Neutrophil (primary cell): ENCODE data around the gene SH3D19.
"Not testable (repeated sequence)": the region's sequence is repeated elsewhere in the genome, so short reads cannot be mapped to it uniquely, and the experiment has no call there.

Experiments
- H3K27ac ChIP-seq: fragments of 200-600 bp; sonication (generic); 2 replicates; pipeline ENCODE4 v1.5.1; 2016; ENCODE audit warnings: mild to moderate bottlenecking, moderate library complexity
- H3K27me3 ChIP-seq: fragments of 200-600 bp; sonication (generic); 2 replicates; pipeline ENCODE4 v1.6.0; 2016; ENCODE audit warnings: mild to moderate bottlenecking
- H3K36me3 ChIP-seq: fragments of 200-600 bp; sonication (generic); 2 replicates; pipeline ENCODE4 v1.5.1; 2017
- H3K4me1 ChIP-seq, 2 experiments: fragments of 200-600 bp in 1 of 2; sonication (generic) in 1 of 2; 1 replicate in 1 of 2; 2 replicates in 1 of 2; pipeline versions ENCODE4 v1.5.1 to v1.6.1; 2013 to 2016; ENCODE audit warnings: low read depth in 1 of 2, low read length in 1 of 2, mild to moderate bottlenecking in 1 of 2, moderate library complexity in 1 of 2; ENCODE audit not compliant: control insufficient read depth in 1 of 2, insufficient read depth in 1 of 2
- H3K4me3 ChIP-seq, 2 experiments: fragments of 200-600 bp in 1 of 2; sonication (generic) in 1 of 2; 1 replicate in 1 of 2; 2 replicates in 1 of 2; pipeline ENCODE4 v1.5.1; 2013 to 2016; ENCODE audit warnings: low read depth in 1 of 2, low read length in 1 of 2, mild to moderate bottlenecking in 1 of 2, moderate library complexity in 1 of 2
- H3K9me3 ChIP-seq: fragments of 200-600 bp; sonication (generic); 2 replicates; pipeline ENCODE4 v1.5.1; 2016
- TF ChIP-seq, protein P1 (sequence below): fragments of 200-600 bp; sonication (generic); IDR thresholded peaks from 2 replicates; pipeline ENCODE4 v1.5.1; 2016; ENCODE audit warnings: antibody characterized with exemption

The SH3D19 gene

DNA sequence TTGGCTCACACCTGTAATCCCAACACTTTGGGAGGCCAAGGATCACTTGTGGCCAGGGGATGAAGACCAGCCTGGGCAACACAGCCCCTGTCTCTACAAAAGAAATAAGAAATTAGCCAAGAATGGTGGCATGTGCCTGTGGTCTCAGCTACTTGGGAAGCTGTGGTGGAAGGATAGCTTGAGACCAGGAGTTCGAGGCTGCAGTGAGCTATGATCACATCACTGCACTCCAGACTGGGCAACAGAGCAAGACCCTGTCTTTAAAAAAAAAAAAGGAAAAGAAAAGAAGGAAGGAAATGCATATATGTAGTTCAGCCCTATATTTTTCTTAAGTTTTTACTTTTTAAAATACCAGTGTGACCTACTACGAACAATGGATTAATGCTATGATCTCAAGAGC lies 33.4 kb downstream of the SH3D19 start:
- H3K4me3 ChIP-seq = no peak overlapping the region
- no peak overlapping the region for H3K27ac ChIP-seq
- TF ChIP-seq, protein P1, sequence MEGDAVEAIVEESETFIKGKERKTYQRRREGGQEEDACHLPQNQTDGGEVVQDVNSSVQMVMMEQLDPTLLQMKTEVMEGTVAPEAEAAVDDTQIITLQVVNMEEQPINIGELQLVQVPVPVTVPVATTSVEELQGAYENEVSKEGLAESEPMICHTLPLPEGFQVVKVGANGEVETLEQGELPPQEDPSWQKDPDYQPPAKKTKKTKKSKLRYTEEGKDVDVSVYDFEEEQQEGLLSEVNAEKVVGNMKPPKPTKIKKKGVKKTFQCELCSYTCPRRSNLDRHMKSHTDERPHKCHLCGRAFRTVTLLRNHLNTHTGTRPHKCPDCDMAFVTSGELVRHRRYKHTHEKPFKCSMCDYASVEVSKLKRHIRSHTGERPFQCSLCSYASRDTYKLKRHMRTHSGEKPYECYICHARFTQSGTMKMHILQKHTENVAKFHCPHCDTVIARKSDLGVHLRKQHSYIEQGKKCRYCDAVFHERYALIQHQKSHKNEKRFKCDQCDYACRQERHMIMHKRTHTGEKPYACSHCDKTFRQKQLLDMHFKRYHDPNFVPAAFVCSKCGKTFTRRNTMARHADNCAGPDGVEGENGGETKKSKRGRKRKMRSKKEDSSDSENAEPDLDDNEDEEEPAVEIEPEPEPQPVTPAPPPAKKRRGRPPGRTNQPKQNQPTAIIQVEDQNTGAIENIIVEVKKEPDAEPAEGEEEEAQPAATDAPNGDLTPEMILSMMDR = no peak
- no peaks in the 10 kb centered on the region for H3K27me3 ChIP-seq
- no peaks in the 10 kb centered on the region for H3K9me3 ChIP-seq
- H3K4me1 ChIP-seq = no peaks in the 10 kb centered on the region
- H3K36me3 ChIP-seq = no peaks in the 10 kb centered on the region

DNA sequence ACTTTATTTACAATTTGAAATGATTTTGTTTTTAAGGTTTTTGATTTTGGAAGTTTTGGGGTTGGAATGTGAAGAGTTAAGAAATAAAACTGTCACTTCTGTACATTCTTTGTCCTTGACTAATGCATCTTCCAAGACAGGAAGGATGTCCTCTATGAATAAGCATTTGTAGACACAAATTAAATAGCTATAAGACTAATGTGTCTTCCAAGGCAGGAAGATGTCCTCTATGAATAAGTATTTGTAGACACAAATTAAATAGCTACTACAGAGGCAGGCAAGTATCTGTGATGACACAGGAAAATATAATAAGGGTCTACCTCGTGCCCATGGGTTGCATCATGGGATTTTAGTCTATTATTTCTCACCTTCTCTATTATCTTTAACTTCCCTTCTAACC lies 33.9 kb downstream of the SH3D19 start:
- H3K4me1 ChIP-seq = no peaks in the 10 kb centered on the region
- H3K9me3 ChIP-seq = no peaks in the 10 kb centered on the region

DNA sequence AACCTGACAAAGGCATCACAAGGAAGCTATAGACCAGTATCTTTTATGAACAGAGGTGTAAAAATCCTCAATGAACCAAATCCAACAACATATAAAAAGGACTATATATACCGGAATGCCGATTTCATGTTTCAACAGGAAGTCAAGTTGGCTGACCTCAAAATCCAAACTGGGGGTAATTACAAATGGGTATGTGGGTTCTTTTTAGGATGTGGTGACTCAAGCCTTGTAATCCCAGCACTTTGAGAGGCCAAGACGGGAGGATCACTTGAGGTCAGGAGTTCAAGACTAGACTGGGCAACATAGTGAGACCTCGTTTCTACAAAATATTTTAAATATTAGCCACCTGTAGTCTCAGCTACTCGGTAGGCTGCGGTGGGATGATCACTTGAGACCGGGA lies 38.0 kb downstream of the SH3D19 start:
- Histone ChIP-seq H3K9me3 (no peaks in the 10 kb centered on the region), H3K27ac (no peak overlapping the region), H3K27me3 (no peaks in the 10 kb centered on the region), H3K4me3 (no peak overlapping the region), H3K4me1 (no peaks in the 10 kb centered on the region), H3K36me3 (no peaks in the 10 kb centered on the region)
- TF ChIP-seq, protein P1 = no peak

More for the DNA sequence above, 33.9 kb downstream of the SH3D19 start:
- no peak overlapping the region for H3K27ac ChIP-seq
- TF ChIP-seq, protein P1 = no peak
- no peak overlapping the region for H3K4me3 ChIP-seq
- no peaks in the 10 kb centered on the region for H3K36me3 ChIP-seq
- H3K27me3 ChIP-seq = no peaks in the 10 kb centered on the region

DNA sequence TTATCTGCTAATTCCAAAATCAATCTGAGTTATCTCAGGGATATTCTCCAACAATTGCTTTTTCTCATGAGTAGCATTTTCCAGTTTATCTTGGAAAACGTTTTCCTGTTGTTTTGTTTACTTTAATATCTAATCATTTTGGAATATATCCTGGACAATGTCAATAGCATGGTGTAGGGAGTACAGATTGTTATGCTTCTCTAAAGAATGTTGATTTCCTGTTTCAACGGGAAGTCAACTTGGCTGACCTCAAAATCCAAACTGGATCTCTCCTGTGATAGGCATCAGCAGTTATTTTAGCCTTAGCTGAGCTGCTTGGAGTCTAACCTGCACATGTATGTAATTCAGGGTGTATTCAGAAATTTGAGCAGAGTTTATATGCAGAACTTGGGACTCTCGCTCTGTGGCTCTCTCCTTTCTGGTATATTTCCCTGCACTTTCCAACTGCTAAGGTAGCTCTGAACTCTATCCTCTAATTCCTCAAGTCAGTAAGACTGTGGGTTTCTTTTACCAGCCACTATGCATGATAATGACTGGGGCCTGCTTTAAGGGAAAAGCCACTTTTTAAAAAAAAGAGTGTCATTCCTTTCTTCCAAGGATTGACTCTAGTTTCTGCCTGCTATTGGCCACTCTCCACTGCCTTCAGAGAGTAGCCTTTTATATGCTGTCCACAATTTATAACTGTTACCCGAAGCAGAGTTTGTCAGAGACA lies 40.7 kb downstream of the SH3D19 start:
- H3K4me1 ChIP-seq = no peaks in the 10 kb centered on the region
- H3K36me3 ChIP-seq = no peaks in the 10 kb centered on the region
- H3K27me3 ChIP-seq = no peaks in the 10 kb centered on the region
- TF ChIP-seq, protein P1 = no peak
- H3K9me3 ChIP-seq = no peaks in the 10 kb centered on the region
- H3K27ac ChIP-seq = no peak overlapping the region
- no peak overlapping the region for H3K4me3 ChIP-seq

DNA sequence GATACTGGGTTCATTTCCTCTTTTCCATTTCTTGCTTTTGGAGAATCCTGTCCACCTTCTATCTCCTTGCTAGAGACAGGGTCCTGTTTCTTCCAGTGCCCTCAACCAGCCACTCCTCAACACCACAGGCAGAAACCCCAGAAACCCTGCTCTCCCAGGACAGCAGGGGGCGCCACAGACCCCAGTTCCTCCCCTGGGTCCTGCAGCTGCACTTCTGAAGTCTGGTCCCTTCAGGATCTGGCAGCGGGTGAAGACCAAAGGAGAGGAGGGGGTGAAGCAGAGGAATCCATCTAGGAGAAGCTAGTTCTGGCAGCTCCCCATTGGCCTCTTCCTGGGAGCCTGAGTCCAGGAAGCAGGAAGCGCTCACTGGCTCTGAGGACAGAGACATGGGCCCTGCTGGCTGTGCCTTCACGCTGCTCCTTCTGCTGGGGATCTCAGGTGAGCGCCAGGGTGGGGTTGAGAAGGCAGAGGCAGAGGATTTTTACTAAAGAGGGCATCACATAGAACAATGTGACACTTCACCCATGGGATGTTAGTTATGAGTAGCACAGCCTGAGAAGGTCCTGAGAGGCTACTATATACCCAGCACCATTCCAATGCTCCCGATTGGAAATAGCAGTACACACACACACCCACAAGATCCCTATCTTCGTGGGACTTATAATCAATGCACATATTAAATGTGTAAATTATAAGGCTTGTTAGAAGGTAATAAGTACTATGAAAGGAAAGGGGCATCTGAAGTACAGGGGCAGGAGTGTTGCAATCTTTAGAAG lies 48.4 kb downstream of the SH3D19 start, which contains the start of gene PRSS48:
Gene PRSS48 (plus strand): TSS at position 375 of the 776 bp plus-strand sequence. CDS start 12 bp downstream, at position 387.
- H3K4me1 ChIP-seq = no peaks in the 10 kb centered on the region
- H3K27me3 ChIP-seq = no peaks in the 10 kb centered on the region
- H3K36me3 ChIP-seq = no peaks in the 10 kb centered on the region
- H3K9me3 ChIP-seq = no peaks in the 10 kb centered on the region
- no peak within 1 kb of the TSS for H3K27ac ChIP-seq
- TF ChIP-seq, protein P1 = no peak
- no peak within 1 kb of the TSS for H3K4me3 ChIP-seq

DNA sequence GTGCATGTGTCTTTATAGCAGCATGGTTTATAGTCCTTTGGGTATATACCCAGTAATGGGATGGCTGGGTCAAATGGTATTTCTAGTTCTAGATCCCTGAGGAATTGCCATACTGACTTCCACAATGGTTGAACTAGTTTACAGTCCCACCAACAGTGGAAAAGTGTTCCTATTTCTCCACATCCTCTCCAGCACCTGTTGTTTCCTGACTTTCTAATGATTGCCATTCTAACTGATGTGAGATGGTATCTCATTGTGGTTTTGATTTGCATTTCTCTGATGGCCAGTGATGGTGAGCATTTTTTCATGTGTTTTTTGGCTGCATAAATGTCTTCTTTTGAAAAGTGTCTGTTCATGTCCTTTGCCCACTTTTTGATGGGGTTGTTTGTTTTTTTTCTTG lies 56.5 kb downstream of the SH3D19 start:
- H3K36me3 ChIP-seq, H3K4me1 ChIP-seq, H3K27me3 ChIP-seq, H3K27ac ChIP-seq, H3K9me3 ChIP-seq, H3K4me3 ChIP-seq: not testable (repeated sequence)
